CD4-positive, alpha-beta T cell treated with Interleukin-17A for 1 hour (primary cell): Measurements from ENCODE around the gene SPATA31C1.
A peak's percentile ranks its signal among the peaks of the same experiment; 100 is the strongest.
"Not testable (repeated sequence)": the region's sequence is repeated elsewhere in the genome, so short reads cannot be mapped to it uniquely, and the experiment has no call there.

Experiments
- DNase-seq: peaks from one replicate; pipeline ENCODE4 v3.0.0-alpha.2; 2020

Gene SPATA31C1

DNA sequence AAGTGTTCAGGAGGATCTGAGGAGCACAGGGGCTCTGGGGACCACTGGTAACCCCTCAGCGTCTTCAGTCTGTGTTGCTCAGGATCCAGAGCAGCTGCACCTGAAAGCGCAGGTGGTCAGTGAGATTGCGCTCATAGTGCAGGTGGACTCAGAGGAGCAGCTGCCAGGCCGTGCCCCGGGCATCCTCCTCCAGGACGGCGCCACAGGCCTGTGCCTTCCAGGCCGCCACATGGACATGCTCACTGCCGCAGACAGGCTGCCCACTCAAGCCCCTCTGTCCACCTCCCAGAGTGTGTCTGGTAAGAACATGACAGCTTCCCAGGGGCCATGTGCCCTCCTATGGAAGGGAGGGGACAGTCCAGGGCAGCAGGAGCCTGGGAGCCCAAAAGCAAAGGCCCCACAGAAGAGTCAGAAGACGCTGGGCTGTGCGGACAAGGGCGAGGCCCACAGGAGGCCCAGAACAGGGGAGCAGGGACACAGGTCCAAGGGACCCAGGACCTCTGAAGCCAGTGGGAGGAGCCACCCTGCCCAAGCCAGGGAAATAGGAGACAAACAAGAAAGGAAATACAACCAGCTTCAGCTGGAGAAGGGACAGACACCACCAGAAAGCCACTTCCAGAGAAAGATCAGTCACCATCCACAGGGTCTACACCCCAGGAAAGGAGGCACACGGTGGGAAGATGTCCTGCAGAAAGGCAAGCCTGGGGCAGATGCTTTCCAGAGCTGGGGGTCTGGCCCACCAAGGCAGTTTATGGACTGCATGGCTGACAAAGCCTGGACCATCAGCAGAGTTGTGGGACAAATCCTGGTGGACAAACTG is 29.9 kb upstream of the SPATA31C1 start:
- DNase-seq: no peak

DNA sequence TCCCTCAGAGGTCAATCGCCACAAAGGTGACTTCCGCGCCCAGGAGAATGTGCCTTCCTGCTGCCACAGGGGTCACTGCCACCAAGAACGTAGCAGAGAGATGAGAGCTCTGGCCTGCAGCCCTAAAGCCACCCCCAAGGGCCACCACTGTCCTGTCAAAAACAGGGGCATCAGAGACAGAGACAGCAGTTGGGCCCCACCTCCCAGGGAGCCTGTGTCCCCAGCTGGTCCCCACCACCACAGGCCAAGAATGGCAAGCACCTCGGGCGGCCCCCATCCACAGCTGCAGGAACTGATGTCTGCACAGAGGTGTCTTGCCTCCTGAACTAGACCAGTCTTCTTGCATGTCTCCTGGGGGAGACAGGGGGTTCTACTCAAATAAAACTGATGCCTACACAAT is 29.3 kb upstream of the SPATA31C1 start:
- DNase-seq: no peak

DNA sequence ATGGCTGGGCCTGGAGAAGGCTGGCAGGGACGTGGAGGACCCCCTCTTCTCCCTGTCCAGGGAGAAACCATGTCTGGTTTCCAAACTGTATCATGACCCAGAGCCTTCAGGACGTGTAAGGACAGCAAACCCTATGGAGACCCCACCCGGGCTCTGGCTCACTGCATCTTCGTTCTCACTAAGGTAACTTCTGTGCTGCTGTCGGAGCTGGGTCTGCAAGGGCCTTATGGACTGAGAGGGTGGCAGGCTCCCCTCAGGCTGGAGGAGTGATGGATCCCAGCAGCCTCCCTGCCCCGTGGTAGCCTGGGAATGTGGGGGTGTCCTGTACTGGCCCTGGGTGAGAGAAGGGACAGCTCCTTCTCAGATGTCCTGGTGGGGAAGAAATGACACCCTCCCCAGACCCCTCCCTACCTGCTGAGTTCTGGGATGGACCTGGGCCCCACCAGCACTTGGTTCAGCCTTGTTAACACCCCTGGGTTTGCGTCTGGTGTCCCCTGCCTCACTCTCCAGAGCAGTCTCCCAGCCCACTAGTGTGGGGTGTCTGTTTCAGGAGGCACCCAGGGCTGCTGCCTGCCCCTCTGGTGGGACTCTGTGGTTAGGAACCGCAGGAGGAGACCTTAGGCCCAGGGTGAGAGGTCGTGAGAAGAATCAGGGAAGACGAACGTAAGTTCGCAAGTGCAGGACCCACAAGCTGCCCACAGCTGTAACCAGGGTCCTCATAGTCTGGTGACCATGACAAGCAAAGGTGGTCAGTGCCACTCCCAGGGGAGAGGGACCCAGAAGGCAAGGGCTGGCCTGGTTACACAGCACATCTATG is 28.5 kb upstream of the SPATA31C1 start:
- no peak for DNase-seq

DNA sequence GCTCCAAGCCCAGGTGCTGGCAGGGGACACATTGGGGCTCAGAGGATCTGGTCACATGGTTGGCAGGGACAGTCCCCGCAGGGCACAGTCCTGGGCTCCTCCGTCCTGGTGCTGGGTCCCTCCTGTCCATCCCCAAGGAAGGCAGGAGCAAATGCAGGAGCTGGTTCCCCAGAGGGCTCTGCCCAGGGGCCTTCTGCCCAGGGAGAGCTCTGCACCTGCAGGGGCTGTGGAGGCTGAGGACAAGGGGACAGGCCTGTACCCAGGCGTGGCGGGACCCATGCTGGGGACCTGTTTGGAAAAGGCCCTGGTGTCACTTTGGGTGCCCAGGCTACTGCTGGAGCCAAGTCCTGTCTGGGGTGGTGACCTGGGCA is 27.9 kb upstream of the SPATA31C1 start:
- no peak for DNase-seq

DNA sequence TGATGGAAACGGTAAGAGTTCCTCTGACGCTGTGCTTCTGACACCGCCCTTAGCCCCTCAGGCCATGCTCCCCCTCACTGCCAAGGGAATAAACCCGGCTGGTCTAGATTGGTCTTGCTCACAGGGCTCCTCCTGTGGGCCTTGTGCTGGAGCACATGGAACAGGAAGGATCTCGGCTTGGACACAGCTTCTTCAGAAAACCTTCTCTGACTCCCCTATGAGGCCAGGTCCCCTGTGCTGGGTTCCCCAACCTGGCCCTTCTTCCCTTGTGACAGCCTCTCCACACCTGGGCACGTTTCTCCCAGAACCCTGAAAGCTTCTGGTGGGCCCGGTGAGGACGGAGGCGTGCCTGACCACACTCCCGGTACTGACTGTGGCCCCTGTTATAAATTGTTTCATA is 26.9 kb upstream of the SPATA31C1 start:
- no peak for DNase-seq

DNA sequence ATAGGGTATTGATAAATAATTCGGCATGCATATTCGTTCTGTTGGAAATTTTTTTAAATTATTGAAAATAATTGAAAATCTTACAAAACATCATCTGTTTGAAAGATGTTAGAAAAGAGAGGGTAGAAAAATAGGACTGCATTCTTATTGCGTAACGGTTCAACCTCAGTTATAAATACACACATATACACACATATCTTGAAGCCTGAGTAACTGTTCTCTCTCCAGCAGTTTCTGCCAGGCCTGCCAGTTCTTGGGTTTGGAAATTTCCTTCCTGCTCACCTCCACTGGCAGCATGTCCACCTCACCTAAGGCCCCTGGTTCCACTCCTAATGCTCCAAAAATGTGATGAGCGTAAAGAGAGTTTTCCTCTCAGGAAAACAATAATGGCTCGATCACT is 26.0 kb upstream of the SPATA31C1 start:
- DNase-seq: no peak

DNA sequence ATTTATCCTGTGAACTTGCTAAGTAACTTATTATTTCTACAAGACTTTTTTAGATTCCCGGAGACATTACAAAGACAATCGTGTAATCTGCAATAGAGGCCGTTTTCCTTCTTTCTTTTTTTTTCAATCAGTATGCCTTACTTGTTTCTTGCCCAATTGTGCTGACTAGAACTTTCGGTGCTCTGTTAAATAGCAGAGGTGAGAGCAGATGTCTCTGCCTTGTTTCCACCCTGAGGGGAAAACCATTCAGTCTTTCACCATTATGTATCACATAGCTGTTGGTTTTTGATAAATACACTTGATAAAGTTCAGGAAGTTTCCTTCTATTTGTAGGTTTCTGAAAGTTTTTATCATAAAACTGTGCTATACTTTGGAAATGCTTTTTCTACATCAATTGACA is 24.8 kb upstream of the SPATA31C1 start:
- no peak for DNase-seq

DNA sequence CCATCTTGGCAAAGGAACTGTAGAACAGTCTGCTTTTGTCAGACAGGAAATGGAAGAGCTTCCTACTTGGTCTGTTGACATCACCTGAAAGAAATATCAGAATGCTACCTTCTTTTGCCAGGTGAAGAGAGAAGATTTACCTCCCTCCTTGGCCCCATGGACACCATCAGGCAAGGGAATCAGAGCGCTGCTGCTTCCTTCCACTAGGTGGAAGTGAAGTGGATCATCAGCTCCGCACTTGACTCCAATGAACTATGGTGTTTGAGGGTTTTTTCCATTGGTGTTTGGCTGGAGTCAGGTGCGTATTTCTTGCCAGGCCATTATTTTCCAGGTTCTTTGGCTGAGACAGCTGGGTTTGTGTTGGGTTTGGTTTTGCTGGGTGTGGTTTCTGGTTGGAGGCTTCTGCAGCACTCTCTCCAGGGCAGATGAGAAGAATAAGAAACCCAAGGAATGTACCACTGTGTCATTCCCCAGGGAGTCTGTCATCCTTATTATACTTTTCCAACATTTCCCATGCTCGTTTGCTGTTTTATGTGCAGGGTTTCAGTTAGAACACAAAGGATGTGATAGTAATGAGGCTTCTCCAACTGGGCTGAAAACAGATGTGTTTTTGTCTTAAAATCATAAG is 22.6 kb upstream of the SPATA31C1 start:
- no peak for DNase-seq

DNA sequence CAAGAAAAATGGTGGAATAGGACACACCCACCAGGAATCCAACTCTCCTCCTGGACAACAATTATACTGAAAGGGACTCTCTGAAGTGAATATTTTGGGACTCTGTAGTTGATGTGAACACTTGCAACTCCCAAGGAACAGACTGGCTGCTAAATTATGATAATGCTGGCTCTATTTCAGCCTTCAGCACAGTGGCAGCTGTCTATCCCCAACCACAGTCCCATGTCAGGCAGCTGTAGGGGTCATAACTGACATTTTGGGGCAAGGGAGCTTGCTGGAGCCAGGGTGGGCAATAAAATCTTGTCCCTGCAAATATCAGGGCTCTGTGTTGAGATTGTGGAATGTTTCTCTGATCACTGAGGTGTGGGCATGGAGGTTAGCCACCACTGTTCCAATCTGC is 20.9 kb upstream of the SPATA31C1 start:
- no peak for DNase-seq

DNA sequence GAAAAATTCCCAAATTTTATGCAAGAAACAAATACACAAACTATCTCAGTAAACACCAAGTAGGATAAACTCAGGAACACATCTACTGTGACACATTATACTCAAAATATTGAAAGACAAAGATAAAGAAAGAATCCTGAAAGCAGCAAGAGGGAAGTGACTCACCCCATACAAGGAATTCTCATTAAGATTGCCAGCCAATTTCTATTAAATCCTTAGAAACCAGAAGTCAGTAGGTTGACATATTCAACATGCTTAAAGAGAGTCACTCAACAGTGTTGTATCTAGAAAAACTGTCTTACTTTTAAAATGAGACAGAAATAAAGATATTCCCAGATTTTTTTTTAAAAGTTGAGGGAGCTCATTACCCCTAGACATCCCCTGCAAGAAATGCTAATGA is 19.6 kb upstream of the SPATA31C1 start:
- DNase-seq: no peak

DNA sequence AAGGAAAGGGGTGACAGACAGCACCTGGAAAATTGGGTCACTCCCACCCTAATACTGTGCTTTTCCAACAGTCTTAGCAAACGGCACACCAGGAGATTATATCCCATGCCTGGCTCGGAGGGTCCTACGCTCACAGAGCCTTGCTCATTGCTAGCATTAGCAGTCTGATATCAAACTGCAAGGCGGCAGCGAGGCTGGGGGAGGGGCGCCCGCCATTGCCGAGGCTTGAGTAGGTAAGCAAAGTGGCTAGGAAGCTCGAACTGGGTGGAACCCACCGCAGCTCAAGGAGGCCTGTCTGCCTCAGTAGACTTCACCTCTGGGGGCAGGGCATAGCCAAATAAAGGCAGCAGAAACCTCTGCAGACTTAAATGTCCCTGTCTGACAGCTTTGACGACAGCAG is 15.4 kb upstream of the SPATA31C1 start:
- not testable (repeated sequence) for DNase-seq

DNA sequence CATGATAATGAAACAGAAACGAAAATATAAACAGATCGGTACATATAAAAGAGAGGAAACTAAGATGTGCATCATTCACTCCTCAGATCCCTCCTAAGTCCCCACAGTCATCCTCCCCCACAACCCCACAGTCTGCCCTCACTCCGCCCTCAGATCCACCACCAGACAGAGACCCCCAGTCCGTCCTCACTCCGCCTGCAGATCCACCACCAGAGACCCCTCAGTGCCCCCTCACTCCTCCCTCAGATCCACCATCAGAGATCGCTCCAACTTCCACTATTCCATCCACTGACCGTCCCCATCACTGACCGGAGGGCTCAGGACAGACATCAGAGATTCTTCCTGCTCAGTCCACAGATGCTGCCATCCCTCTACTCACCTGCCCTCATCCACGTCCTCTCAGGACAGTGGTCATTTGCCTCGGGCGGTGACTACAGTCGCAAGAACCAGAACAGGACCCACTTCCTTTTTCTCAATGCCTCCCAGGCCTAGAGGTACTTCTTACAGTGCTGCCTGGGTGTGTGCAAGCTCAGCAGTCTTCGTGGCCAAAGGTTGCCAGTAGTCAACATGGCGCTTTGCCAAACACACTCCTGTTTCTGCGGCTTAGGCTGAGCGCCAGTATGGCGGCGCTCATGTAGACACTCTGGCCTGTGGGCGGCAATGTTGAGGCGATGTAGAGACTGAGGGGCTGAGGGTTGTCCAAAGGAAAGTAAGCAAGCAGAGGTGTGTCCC is 8.3 kb upstream of the SPATA31C1 start:
- DNase-seq: no peak

DNA sequence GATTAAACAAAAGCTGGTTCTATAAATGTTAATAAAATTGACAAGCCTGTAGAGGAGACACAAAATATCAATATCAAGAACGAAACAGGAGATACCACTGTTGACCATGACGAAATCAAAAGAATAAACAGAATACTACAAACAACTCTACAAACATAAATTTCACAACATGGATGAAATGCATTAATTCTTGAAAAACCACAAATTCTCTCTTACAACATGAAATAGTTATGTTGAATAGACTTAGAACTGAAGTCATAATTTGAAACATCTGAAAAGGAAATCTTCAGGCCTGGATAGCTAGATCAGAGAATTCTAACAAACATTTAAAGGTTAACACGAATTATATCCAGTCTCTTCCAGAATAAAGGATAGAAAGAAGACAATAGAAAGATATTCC is 6.9 kb upstream of the SPATA31C1 start:
- no peak for DNase-seq

DNA sequence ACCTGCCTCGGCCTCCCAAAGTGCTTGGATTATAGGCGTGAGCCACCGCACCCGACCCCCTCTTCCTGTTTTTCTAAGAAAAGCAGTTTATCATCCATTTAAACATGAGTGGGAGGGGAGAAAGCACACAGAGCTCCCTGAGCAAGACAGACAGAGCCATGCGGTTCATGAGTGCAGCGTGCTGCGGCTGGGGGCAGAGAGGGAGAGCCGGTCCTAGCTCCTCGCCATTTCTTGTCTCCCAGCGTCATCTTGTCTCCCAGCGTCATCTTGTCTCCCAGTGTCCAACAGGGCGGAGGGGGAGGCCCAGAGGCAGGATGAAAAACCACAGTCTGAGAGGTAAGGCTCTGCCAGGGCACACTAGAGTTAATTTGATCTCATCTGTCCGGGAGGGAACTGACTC is 1.3 kb downstream of the SPATA31C1 start:
- DNase-seq: not testable (repeated sequence)

DNA sequence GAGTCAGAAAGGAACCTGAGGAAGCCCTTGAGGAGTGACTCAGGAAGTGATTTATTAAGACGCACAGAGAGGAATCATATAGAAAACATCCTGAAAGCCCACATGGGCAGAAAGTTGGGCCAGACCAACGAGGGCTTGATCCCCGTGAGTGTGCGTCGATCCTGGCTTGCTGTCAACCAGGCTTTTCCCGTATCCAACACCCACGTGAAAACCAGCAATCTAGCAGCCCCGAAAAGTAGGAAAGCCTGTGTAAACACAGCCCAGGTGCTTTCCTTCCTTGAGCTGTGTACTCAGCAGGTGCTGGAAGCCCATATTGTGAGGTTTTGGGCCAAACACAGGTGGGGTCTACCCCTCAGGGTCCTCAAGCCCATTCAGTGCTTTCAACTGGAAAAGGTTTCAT is 3.8 kb downstream of the SPATA31C1 start:
- not testable (repeated sequence) for DNase-seq

DNA sequence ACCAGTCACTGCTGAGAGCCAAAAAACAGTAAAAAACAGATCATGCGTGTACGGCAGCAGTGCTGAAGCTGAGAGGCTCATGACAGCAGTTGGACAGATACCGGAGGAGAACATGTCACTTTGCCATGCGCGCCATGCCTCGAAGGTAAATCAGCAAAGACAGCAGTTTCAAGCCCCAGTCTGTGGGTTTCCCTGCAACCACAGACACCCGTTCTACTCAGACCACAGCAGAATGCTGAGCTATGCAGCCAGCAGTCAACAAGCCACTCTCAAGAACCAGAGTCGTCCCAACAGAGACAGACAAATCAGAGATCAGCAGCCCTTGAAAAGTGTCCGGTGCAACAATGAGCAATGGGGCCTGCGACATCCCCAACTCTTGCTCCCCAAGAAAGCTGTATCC is 5.2 kb downstream of the SPATA31C1 start:
- peak; percentile 11 for DNase-seq

DNA sequence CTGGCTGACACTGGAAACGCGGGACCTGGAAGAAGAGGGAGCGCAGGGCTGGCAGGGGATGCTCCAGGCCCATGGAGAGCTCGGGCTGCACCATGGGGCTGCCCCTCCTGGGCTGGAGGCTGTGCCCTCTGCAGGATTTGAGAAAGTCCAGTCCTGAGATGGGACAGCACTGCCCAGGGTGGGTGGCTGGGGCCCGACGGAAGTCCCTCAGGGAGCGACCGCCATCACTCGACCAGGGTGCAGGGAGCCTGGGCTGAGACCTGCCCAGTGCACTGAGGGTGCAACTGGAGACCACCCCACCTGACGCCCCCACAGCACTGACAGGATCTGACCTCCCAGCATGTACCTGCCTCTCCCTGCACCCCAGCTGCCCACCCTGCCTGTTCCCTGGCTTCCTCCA is 7.1 kb downstream of the SPATA31C1 start:
- DNase-seq: not testable (repeated sequence)

DNA sequence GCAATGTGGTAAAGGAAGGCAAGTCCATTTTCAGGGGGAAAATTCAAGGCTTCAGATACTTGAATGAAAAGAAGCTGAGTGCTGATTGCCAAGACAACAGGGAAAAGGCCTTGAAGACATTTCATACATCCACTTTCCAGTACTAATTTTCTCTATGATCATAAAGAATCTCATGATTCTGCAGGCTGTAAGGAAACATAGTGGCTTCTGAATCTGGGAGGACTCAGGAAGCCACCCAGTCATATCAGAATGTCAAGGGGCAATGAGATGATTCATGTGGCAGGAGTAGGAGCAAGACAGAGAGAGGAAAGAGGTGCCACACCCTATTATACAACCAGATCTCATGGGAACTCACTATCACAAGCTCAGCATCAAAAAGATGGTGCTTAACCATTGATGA is 11.4 kb downstream of the SPATA31C1 start:
- not testable (repeated sequence) for DNase-seq

DNA sequence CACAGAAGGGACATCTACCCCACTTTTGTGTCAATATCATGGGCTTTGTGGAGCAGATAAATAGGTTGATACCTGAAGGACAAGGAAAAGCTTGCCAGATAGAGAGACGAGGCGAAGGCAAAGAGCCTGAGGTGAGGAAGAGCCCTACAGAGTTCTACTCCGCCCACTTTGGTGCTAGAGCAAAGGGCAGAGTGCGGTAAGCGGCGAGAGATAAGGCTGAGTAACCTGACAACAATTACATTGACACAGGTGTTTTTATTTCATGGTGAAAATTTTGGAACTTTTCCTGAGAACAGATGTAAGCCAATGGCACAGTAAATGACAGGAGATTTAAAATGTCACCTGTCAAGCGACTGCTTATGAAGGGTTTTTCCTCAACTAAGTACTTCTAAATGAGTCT is 16.7 kb downstream of the SPATA31C1 start:
- DNase-seq: not testable (repeated sequence)

DNA sequence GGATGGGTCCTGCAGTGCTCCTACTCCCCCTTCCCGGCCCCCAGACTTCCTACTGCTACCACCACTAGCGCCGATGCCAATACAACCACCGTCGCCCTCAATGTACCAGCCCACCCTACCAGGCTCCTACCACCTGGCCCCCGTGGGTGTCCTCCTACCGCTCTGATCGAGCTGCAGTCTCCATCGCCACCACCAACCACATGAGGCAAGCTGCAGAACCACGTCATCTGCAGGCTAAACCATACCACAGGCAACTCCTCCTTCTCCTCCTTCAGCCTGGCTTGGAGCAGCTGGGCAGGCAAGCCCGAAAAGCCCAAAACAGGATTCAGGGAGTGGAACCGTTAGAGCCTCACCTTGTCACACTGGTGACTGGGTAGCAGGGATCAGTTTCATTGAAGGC is 19.6 kb downstream of the SPATA31C1 start:
- not testable (repeated sequence) for DNase-seq

DNA sequence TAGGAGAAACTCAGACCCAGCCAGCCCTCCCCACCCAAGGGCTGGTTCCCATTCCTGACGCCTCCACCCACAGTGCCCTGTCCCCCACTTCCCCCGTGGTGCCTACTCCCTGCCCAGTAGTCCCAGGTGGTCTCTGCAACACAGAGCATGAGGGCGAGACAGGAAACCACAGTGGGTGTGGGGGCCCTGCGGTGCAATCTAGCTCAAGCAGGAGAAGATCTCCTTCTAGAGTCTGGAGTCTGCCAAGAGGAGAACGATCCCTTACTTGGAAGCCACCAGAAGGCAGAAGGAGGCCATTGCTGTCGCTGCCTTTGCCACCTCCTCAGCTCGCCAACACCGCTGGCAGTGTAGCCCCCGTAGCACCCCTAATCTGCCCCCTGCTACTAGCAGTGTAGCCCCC is 20.2 kb downstream of the SPATA31C1 start:
- DNase-seq: not testable (repeated sequence)

DNA sequence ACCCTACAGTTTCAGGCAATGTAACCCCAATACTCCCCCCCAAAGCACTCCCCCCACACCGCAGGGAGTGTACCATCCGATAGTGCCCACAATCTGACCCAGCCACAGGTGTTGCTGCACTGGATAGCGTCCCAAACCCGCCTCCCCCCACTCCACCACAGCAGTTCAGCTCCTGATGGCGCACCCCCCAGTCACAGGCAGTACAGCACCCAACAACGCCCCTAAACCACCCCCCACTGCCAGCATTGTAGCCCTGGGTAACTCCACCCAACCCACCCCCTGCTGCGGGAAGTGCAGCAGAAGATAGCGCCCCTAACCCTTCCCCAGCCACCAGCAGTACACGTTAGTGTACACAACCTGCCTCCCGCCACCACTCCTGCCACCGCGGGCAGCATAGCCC is 20.6 kb downstream of the SPATA31C1 start:
- DNase-seq: not testable (repeated sequence)

DNA sequence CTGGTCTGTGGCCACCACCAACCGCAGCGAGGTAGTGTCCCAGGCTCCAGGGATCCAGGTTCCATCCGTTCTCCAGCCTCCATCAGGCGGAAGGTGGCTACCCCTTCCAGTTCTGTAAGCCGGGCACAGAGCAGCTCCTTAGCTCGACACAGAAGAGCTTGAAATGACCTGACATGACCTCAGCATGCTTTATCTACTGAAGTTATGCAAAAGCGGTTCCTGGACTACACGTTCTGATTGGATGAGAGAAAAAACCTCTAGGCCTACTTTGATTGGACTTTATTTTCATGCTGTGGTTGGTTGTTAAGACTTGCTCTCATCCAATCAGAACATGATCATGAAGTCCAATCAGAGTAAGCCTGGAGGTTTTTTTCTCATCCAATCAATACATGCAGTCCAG is 21.3 kb downstream of the SPATA31C1 start:
- not testable (repeated sequence) for DNase-seq
